OCI-LY1 (cell line): Measurements from ENCODE around the gene EP300.
"Not testable (repeated sequence)": the region's sequence is repeated elsewhere in the genome, so short reads cannot be mapped to it uniquely, and the experiment has no call there.

ENCODE experiments used
- H2AFZ ChIP-seq: fragments of 200-600 bp; sonication (generic), shearing (Covaris generic); 2 replicates; pipeline ENCODE4 v1.6.0; 2014; ENCODE audit warnings: antibody characterized with exemption, mild to moderate bottlenecking, low read length
- H3F3A ChIP-seq: fragments of 200-600 bp; sonication (generic), shearing (Covaris generic); 2 replicates; pipeline ENCODE4 v1.6.0; 2014; ENCODE audit warnings: mild to moderate bottlenecking, antibody characterized with exemption, low read length, moderate library complexity; ENCODE audit not compliant: insufficient read depth
- H3K27ac ChIP-seq: fragments of 200-600 bp; sonication (generic); 2 replicates; pipeline ENCODE4 v1.5.1; 2014; ENCODE audit warnings: low read length, mixed run types, mild to moderate bottlenecking, low read depth; ENCODE audit not compliant: poor library complexity, severe bottlenecking
- H3K27me3 ChIP-seq: fragments of 200-600 bp; sonication (generic); 2 replicates; pipeline ENCODE4 v1.6.0; 2014; ENCODE audit warnings: antibody characterized with exemption, mild to moderate bottlenecking, low read length, moderate library complexity; ENCODE audit not compliant: insufficient read depth
- H3K36me3 ChIP-seq: fragments of 200-600 bp; sonication (generic); 2 replicates; pipeline ENCODE4 v1.6.1; 2014; ENCODE audit warnings: mild to moderate bottlenecking, antibody characterized with exemption, low read length, moderate library complexity, mixed read lengths; ENCODE audit not compliant: insufficient read depth
- H3K4me1 ChIP-seq: fragments of 200-600 bp; sonication (generic); 2 replicates; pipeline ENCODE4 v1.5.1; 2014; ENCODE audit warnings: mild to moderate bottlenecking, low read length, moderate library complexity; ENCODE audit not compliant: insufficient read depth, severe bottlenecking
- H3K4me2 ChIP-seq: fragments of 200-600 bp; sonication (generic), shearing (Covaris generic); 2 replicates; pipeline ENCODE4 v1.6.1; 2014; ENCODE audit warnings: low read length
- H3K4me3 ChIP-seq: fragments of 200-600 bp; sonication (generic); 2 replicates; pipeline ENCODE4 v1.5.1; 2014; ENCODE audit warnings: low read length, low read depth, mild to moderate bottlenecking, mixed read lengths; ENCODE audit not compliant: poor library complexity, severe bottlenecking
- H3K79me2 ChIP-seq: fragments of 200-600 bp; shearing (Covaris generic); 2 replicates; pipeline ENCODE4 v1.6.1; 2016; ENCODE audit warnings: mixed run types, low read length, mixed read lengths; ENCODE audit not compliant: insufficient read depth
- H3K9ac ChIP-seq: fragments of 200-600 bp; sonication (generic), shearing (Covaris generic); 2 replicates; pipeline ENCODE4 v1.6.1; 2014; ENCODE audit warnings: mild to moderate bottlenecking, low read length, mixed read lengths
- H3K9me2 ChIP-seq: fragments of 200-600 bp; sonication (generic), shearing (Covaris generic); 2 replicates; pipeline ENCODE4 v1.6.1; 2014; ENCODE audit warnings: low read depth, mild to moderate bottlenecking, low read length, mixed read lengths
- H3K9me3 ChIP-seq: fragments of 200-600 bp; shearing (Covaris generic); 2 replicates; pipeline ENCODE4 v1.6.1; 2014; ENCODE audit warnings: low read length, mixed read lengths
- H4K20me1 ChIP-seq: fragments of 200-600 bp; sonication (generic), shearing (Covaris generic); 2 replicates; pipeline ENCODE4 v1.6.0; 2016; ENCODE audit warnings: mild to moderate bottlenecking, low read length; ENCODE audit not compliant: insufficient read depth
- EZH2 ChIP-seq: fragments of 200-600 bp; sonication (generic), shearing (Covaris generic); IDR thresholded peaks from 2 replicates; pipeline ENCODE4 v1.8.0; 2017; ENCODE audit warnings: borderline replicate concordance, mixed run types, mild to moderate bottlenecking, antibody characterized with exemption, low read length, moderate library complexity, mixed read lengths
- TF ChIP-seq, protein P1 (sequence below): fragments of 200-600 bp; sonication (generic), shearing (Covaris generic); IDR thresholded peaks from 2 replicates; pipeline ENCODE4 v1.5.1; 2017; ENCODE audit warnings: mild to moderate bottlenecking, antibody characterized with exemption, low read length, moderate library complexity, mixed read lengths

EP300 gene

DNA sequence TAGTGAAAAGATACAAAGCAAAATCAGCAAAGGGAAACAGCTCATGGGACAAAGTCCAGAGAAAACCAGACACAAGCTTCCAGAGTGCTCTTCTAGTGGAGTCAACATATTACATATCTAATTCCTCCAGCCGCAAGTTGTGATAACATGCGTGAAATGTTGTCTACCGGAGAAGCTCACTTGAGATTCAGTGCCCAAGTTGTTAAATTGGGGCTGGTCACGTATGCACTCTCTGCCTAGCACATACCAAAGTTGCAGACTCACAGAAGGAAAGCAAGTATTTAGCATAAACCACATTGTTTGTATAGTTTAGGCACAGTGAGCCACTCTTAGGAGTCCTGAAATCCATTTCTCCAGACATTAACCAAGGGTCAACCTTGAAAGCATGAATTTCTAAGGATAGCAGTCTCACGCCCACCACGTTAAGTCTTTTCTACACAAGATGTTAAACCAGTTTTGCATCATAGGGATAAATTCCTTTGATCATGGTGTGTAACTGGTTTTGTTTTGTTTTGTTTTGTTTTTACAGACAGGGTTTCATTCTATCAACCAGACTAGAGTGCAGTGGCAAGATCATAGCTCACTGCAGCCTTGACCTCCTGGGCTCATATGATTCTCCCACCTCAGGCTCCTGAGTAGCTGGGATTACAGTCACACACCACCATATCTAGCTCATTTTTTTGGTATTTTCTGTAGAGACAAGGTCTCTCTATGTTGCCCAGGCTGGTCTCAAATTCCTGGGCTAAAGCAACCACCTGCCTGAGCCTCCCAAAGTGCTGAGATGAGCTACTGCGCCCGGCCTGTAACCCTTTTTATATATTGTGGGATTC is 39.5 kb upstream of the EP300 start:
- Histone ChIP-seq H3K9me3 (no peaks in the 10 kb centered on the region), H3K4me3 (no peak overlapping the region), H3K79me2 (no peaks in the 10 kb centered on the region), H3K27ac (no peak overlapping the region), H3K4me1 (peaks cover 8% of the 10 kb centered on the region), H4K20me1 (no peaks in the 10 kb centered on the region), H3K9me2 (no peaks in the 10 kb centered on the region), H3K9ac (no peak overlapping the region), H3K36me3 (no peaks in the 10 kb centered on the region), H3K27me3 (no peaks in the 10 kb centered on the region), H3F3A (no peaks in the 10 kb centered on the region), H3K4me2 (no peak overlapping the region), H2AFZ (no peak overlapping the region)
- TF ChIP-seq EZH2: no peak
- TF ChIP-seq, protein P1, sequence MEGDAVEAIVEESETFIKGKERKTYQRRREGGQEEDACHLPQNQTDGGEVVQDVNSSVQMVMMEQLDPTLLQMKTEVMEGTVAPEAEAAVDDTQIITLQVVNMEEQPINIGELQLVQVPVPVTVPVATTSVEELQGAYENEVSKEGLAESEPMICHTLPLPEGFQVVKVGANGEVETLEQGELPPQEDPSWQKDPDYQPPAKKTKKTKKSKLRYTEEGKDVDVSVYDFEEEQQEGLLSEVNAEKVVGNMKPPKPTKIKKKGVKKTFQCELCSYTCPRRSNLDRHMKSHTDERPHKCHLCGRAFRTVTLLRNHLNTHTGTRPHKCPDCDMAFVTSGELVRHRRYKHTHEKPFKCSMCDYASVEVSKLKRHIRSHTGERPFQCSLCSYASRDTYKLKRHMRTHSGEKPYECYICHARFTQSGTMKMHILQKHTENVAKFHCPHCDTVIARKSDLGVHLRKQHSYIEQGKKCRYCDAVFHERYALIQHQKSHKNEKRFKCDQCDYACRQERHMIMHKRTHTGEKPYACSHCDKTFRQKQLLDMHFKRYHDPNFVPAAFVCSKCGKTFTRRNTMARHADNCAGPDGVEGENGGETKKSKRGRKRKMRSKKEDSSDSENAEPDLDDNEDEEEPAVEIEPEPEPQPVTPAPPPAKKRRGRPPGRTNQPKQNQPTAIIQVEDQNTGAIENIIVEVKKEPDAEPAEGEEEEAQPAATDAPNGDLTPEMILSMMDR: no peak

- Histone ChIP-seq H3K27ac (no peak overlapping the region), H2AFZ (no peak overlapping the region)
Observed at GRCh38 chr22:41057076-41057475, 35.3 kb upstream of the EP300 start.

DNA sequence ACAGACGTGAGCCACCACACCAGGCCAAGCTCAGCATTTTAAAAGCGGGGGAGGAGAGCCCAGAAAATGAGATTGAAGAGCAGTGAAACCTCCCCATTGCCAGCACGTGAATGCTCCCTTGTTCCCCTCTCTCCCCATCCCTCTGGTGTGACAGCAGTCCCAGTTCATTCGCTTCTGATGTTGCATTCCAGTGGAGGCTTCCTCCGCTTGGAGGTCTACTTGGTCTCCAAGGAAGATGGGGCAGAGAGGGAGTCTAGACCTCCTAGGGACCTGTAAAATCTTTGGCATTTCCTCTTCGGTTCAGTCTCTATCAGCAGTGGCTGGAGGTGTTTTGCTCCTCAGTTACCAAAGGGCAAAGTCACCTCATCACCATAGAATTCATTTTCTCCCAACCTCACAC is 30.2 kb upstream of the EP300 start:
- H3K4me1 ChIP-seq: no peaks in the 10 kb centered on the region
- no peaks in the 10 kb centered on the region for H3F3A ChIP-seq
- TF ChIP-seq EZH2: no peak
- TF ChIP-seq, protein P1: no peak
- H3K79me2 ChIP-seq: no peaks in the 10 kb centered on the region
- no peak overlapping the region for H3K27ac ChIP-seq
- no peaks in the 10 kb centered on the region for H4K20me1 ChIP-seq
- no peak overlapping the region for H3K4me3 ChIP-seq
- no peaks in the 10 kb centered on the region for H3K9me2 ChIP-seq
- H3K27me3 ChIP-seq: no peaks in the 10 kb centered on the region
- H3K9ac ChIP-seq: no peak overlapping the region
- H2AFZ ChIP-seq: no peak overlapping the region
- no peaks in the 10 kb centered on the region for H3K9me3 ChIP-seq
- H3K36me3 ChIP-seq: no peaks in the 10 kb centered on the region
- no peak overlapping the region for H3K4me2 ChIP-seq

More at GRCh38 chr22:41057076-41057475, 35.3 kb upstream of the EP300 start:
- Histone ChIP-seq H3K36me3 (no peaks in the 10 kb centered on the region), H3K4me3 (no peak overlapping the region), H3K4me1 (peaks cover 8% of the 10 kb centered on the region), H3K4me2 (no peak overlapping the region), H4K20me1 (no peaks in the 10 kb centered on the region), H3K79me2 (no peaks in the 10 kb centered on the region), H3K9me3 (no peaks in the 10 kb centered on the region), H3K9me2 (no peaks in the 10 kb centered on the region), H3F3A (no peaks in the 10 kb centered on the region), H3K9ac (no peak overlapping the region), H3K27me3 (no peaks in the 10 kb centered on the region)
- TF ChIP-seq, protein P1: no peak
- no peak for TF ChIP-seq EZH2

- H3K79me2 ChIP-seq, H3K27ac ChIP-seq, H4K20me1 ChIP-seq, H3K27me3 ChIP-seq, H3K9ac ChIP-seq, H3K9me3 ChIP-seq, H3F3A ChIP-seq, H3K4me3 ChIP-seq, H3K4me2 ChIP-seq, H2AFZ ChIP-seq, H3K9me2 ChIP-seq, H3K36me3 ChIP-seq: not testable (repeated sequence)
- peaks cover 19% of the 10 kb centered on the region for H3K4me1 ChIP-seq
Observed at GRCh38 chr22:41064326-41064725, 28.1 kb upstream of the EP300 start.

DNA sequence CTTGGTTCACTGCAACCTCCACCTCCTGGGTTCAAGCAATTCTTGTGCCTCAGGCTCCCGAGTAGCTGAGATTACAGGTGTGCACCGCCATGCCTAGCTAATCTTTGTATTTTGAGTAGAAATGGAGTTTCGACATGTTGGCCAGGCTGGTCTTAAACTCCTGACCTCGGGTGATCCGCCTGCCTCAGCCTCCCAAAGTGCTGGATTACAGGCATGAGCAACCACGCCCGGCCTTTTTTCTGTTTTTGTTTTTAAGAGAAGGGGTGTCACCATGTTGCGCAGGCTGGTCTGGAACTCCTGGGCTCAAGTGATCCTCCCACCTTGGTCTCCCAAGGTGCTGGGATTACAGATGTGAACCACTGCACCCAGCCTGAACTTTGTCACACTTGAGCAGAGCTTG is 26.1 kb upstream of the EP300 start:
- not testable (repeated sequence) for H3K4me3 ChIP-seq, H3K4me2 ChIP-seq, H3K27me3 ChIP-seq, H4K20me1 ChIP-seq, H3K79me2 ChIP-seq, H2AFZ ChIP-seq, H3K9ac ChIP-seq, H3K9me3 ChIP-seq, H3F3A ChIP-seq, H3K9me2 ChIP-seq, H3K36me3 ChIP-seq
- Histone ChIP-seq H3K4me1 (peaks cover 36% of the 10 kb centered on the region), H3K27ac (peak overlapping the region; percentile 22)
